ENCODE measurements around the gene IFRD1.
"Not testable (repeated sequence)": the region's sequence is repeated elsewhere in the genome, so short reads cannot be mapped to it uniquely, and the experiment has no call there.

IFRD1 gene

DNA sequence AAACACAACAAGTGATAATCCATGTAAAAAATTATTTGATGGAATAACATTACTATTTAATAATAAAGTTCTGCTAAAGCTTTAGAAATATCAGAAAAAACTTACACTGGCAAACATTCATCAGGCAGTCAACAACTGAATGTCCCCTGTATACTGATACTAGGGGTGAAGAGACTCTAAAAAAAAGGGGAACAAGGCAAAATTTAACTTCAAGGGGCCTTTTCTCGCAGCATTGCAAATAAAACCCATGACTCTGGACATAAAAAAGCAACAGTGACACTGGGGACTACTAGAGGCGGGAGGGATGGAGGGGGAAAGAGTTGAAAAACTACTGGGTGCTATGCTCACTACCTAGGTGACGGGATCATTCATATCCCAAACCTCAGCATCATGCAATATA lies 5.8 kb upstream of the IFRD1 start:
- DNase-seq, result no peak

DNA sequence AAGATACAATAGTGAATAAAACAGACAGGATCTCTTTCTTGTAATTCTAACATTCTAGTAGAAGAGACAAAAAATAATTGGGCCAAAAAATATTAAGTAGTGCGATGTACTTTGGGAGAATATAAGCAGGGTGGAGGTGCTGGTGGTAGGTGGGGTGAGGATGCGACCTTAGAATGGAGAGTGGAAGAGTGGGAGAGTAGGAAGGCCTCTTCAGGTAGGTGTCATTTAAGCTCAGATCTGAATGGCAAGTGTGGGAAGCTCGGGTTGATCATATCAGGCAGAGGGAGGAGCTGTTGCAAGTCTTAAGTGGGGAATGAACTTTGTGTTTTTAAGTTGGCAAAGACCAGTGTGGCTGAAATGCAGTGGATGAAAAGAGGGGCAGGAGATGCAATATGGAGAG lies 3.8 kb upstream of the IFRD1 start:
- no peak for DNase-seq

DNA sequence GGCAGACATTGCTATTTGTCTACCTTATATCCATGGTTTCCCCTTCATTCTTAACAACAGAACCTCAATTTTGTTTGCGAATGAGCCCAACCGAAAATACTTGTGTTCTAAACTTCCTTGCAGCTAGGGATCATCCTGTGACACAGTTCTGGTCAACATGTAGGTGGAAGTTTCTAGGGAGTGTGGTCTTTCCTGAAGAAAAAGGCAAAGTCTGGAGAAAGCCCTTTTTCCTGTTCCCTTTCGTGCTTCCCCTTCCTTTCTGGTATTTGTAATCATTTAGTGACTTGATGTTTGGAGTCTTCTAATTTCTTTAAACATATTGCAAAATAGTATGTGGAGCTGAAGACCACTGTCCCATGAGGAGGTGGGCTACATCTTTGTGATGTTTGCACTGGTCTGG lies 2.9 kb upstream of the IFRD1 start:
- DNase-seq, result no peak

DNA sequence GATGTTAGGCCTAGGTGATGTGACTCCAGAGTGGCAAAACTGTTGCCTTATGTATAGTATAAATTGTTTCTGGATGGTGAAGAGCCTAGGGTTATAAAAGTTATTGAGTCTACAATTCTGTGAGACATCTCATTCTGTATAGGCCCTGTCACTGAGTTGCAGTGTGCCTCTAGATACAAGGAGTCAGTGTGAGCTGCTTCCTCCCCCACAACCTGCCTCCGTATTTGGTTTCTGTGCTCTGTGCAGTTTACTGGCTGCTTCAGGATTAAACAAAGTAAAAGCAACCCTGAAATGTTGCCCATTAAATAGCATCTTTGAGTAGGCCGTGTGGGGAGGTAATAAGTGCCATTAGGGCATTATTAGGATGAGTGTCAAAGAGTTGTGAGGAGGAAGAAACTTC lies 1.9 kb upstream of the IFRD1 start:
- DNase-seq, result no peak

DNA sequence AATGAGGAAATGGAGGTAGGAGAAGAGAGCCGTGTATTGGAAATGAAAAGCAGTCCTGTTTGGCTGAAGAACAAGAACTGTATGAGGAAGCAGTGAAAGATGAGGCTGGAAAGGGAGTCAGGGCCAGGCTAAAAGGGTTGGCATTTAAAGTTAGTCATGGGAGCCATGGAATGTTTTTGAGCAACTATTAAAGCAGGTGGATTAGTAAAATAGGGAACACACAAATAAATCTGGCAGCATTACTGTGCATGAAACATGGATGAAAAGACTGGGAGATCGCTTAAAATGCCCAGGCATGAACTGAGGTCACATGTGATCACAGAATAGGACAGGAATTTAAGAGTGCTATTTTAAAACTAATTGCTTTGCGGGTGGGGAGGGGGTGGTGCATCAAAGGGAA lies 1.4 kb upstream of the IFRD1 start:
- no peak for DNase-seq

DNA sequence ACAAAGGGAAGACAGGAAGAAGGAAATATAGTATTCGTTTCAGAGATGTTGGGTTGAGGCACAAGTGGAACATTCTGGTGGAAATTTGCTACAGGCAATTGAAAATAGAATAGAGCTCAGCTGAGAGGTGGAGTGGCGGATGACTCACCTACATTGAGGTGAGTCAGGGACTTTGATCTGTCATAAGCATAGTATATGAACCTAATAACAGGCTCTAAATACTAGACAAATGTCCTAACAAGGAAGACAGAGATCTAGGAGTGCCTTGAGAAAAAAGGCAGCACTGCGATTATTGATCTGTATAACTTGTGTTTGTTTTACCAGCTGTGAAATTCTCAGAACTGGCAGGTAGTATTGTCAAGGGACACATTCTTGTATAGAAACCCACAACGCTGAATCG lies 907 bp upstream of the IFRD1 start:
- DNase-seq, result no peak

DNA sequence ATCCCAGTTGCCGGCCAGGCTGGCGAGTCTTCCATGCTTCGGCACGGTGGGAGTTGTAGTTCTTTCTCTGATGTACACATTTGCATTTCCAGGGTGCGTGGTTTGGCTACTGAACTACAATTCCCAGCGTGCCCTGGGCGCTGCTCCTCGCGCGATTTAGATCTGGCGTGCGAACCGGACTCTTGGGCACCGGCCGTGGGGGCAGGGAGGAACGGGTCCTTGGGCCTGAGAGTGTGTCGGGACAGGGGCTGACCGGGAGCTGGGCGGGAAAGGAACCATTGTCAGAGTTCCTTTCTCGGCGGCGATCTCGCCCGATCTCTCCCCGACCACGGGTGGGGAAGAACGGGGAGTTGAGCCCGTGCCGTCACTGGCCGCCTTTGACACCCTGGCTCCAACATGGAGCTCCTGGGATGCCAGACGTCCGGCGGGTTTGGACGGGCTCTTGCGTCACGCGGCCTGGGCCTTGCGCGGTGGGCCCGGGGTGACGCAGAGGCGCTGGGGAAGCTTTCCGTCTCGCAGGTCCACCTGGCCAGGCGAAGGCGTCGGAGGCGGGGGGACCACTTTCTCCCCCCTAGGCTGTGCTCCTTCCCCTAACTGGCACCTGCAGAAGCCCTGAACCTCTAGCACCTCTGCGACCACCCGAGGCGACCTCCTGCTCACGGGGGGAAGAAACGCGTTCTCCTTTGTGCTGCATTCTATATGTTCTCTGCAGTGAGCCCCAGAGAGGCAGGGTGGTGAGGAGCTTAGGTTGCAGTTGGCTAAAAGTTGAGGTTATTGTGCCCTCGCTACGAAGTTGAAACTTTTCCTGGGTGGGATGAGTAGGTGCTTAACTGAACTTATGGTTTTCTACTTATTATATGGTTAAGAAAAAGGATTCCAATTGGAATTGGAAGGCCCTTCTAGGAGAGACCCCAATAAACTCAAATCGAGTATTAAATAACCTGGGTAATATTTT lies 824 bp downstream of the IFRD1 start:
- DNase-seq, result peak; percentile 97

DNA sequence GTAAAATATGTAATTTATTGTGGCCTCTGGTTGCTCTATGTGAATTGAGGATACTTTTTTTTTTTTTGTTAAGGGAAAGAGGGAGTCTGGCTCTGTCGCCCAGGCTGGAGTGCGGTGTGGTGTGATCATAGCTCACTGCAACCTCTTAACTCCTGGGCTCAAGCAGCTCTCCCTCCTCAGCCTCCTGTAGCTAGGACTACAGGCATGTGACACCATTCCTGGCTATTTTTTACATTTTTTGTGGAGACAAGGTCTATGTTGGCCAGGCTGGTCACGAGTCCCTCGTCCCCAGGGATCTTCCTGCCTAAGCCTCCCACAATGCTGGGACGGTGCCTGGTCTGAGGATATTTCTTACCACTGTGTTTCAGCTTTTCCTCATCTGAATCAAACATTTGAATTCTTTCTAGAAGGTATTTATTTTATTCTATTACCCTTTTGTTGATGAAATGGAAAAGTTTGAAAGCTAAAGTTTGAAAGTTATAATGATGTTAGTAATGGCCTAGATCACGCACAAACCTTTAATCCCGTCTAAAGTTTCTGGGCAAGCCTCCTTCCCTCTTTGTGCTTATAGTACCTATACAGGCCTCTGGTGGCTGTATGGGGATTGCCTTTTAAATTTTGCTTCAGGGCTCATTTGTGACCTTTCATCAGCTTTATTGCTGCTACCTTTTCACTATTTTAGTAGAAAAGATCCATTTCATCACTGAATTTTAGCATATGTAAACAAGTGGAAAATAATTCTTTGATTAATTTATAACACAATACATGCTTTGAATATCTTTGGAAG lies 2.0 kb downstream of the IFRD1 start:
- DNase-seq, result peak; percentile 20

DNA sequence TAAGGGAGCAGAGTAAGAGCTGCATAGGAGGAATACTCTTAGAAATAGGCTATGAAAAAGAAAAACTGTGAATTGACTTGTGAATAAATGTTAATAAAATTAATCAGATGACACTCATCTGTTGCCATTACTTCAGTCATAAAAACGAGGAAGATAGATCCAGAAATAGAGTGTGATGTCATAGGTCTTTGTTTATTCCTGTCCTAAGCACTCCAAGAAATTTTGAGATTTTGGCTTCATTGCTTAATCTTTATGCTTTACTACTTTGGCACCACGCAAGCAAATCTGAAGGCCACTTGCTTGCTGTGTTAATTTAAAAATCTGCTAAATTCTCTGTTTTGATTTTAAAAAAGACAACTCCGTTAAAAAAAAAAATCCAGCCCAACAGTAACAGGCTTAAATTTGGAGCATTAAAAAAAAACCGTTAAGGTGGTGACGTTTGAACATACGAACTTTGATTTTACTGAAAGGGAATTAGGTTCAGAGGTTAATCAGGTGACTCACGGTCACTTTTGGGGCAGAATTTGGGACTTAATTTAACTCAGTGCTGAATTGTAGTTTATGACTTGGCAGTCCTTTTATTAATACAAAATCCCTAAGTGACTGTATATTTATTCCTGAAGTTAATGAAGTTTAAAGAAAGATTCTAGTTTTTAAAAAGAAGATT lies 3.4 kb downstream of the IFRD1 start:
- DNase-seq, result no peak

DNA sequence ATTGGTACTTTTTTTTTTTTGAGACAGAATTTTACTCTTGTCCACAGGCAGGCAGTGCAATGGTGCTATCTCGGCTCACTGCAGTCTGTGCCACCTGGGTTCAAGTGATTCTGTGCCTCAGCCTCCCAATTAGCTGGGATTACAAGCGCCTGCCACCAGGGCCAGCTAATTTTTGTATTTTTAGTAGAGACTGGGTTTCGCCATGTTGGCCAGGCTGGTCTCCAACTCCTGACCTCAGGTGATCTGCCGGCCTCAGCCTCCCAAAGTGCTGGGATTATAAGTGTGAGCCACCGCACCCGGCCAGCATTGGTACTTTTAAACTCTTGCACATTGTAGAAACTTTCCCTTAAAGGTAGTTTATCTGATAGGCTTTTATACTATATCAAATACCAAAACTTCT lies 3.9 kb downstream of the IFRD1 start:
- DNase-seq, result not testable (repeated sequence)

DNA sequence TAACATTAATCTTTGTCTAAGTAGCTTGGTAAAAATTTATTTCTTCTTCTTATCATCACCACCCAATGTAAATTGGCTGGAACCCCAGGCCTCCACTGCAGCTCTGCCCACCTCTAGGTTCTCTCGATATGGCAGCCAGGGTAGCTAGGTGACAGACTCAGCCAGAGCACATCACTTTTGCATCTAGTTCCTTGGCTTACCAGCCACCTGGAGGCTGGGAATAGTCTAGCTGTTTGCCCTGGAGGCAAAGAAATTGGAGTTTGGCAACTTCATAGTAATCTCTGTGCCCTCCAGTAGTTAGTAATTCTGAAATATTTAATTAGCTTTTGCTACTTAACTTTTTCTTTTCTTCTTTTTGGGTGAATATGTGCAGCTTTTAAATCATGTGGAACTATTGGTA lies 9.4 kb downstream of the IFRD1 start:
- no peak for DNase-seq

DNA sequence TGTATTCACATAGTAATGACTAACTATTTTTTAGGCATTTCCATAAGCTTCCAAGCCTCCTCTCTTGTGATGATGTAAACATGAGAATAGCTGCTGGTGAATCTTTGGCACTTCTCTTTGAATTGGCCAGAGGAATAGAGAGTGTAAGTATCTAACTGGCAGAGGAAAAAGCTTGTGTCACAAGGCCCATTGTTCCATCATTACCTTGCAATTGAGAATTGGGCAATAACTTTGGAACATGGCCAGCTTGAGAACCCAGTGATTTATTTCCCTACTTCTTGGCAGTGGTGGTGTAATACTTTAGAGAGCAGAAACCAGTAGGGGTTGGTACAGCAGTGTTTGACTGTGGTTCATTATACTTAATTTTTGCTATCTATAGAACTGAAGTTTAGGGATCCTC lies 12.0 kb downstream of the IFRD1 start:
- DNase-seq, result no peak

DNA sequence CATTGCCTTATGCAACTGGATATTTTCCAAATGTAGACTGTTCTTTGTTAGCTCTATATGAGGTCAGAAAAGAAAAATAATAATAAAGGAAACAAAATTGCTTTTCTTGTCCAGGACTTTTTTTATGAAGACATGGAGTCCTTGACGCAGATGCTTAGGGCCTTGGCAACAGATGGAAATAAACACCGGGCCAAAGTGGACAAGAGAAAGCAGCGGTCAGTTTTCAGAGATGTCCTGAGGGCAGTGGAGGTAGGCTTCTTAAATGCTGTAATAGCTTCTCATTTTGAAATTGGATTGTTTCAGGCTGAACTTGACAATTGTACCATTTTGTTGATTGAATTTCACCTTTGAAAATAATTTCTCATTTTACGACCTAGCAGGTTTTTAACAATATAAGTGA lies 17.6 kb downstream of the IFRD1 start:
- no peak for DNase-seq

DNA sequence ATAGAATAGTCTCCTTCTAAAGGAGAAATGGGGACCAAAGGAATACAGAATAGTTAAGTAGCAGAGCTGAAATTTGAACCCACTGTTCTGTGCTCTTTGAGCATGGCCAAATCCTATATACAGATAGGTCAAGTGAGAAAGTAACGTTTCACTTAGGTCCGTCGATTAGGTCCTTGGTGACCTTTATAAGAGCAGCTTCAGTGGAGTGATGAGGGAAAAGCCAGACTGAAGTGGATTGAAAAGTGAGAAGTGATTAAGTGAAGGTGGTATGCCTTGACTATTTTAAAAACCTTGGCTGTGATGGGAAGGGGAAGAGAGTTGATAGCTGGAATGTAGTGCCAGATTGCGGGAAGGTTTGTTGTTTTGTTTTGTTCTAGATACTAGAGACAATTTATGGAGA lies 19.9 kb downstream of the IFRD1 start:
- no peak for DNase-seq

DNA sequence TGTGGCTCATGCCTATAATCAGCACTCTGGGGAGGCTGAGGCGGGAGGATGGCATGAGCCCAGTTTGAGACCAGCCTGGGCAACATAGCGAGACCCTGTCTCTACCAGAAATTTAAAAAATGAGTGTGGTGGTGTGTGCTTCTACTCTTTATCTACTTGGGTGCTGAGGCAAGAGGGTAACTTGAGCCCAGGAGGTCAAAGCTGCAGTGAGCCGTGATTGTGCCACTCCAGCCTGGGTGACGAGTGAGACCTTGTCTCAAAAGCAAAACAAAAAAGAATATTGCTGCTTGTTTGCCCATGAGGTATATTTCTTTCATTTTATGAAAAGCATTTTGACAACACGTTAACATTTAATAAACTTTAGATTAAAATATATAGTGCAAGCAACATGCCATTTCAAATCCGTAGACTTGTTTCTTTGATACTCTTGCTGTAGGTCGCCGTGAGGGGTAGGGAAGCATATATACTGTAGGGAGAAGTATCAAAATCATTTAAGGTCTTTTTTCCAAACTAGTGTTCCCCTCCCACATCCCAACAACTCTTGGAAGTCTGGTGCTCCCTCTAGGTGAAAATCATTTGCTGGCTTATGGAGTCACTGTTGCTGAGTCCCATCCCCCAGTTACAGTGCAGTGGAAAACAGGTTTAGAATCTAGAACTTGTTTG lies 26.3 kb downstream of the IFRD1 start:
- no peak for DNase-seq

DNA sequence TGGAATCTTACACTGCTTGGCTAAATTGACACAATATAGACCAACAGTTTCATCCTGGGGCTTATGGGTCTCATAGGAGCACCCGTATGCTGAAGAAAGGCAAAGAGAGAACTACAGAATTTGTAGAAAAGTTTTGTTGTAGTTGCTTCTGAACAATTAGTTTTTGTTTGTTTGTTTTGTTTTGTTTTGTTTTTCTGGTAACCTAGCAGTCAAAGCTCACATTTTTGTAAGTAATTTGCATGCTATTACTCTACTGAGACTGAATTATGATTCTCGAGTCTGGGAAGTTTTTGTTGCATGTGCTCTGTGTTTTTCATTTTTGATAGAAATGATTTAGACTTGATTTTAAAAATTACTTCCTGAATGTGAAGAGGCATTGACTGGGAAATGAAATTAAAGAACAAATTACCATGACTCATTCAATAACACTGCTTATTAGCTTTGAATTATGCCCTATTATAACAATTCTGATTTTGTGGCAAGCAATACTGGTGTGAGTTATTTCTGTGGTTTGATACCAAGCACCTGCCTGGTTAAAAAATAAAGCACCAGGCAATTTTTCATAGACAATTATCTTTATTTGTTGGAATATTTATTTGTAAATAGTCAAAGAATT lies 31.0 kb downstream of the IFRD1 start:
- no peak for DNase-seq

DNA sequence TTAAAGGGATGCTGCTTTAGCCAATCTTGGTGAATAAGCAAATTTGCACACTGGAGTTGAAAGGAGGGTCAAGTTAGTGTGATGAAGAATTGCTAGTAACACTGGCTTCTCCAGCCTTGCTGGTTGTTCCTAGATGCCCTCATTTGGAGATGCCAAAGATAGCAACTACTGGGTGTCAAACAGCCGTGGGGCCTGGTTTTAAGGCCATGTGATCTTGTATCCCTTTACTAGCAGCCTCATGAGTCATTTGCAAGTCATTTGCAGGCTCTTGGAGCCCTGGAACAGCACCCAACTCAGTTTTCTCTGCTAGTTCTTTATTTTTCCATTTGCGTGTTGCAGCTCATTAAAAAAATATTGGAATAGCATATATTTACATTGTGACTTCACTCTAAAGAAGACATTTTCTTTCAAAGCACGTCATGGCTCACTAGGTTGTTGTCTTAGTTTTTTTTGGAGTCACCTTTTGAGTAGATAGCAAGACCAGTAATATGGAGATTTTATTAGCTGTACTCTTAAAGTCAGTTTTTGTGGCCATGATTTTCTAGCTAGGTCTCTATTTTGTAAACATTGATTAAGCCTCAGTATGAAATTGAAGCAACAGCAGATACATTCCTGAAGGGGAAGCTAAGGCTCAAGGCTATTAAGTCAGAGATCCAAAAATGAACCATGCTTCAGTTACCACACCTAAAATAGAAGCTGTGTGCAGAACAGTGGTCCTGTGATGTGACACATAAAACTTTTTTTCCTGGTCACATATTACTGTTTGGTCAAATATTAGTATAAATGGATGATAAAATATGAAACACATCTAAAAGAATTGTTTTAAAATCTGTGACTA lies 31.8 kb downstream of the IFRD1 start:
- peak; percentile 27 for DNase-seq

DNA sequence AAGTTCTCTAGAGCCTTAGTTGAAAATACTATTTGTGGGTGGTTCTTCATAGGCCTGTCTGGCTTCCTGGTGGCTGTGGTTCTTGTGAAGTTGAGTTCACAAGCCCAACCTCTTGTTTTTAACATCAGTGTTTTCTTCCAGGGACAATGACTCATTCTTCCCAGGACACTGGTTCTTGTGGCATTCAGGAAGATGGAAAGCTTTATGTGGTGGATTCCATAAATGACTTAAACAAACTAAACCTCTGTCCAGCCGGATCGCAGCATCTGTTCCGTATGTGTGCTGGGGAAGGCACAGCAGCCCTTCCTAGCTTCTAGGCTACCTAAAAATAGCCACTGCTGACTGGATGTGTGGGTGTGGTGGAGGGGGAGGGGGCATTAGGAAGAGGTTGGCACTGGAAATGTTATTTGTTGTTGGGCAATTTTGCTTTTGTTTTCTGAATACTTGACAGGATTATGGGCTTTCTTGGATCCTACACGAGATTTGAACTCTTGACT lies 34.5 kb downstream of the IFRD1 start:
- DNase-seq, result peak; percentile 37

DNA sequence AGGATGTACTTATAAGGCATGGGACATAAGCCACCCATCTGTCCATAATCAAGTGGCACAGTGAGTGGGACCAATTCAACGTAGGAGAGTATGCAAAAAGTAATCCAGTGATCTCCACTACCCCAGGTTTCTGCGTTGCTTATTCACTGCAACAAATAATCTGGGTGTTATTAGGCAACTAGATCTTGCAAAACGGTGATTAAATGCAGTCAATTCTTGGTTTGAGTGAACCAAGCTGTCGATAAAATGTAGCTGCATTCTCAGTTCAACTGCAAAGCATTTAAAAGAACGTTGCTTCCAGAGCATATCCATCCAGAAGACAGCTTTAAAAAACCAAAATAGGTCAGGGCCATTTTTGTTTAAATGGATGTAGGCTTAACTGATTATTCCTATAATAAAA lies 35.5 kb downstream of the IFRD1 start:
- DNase-seq, result no peak

DNA sequence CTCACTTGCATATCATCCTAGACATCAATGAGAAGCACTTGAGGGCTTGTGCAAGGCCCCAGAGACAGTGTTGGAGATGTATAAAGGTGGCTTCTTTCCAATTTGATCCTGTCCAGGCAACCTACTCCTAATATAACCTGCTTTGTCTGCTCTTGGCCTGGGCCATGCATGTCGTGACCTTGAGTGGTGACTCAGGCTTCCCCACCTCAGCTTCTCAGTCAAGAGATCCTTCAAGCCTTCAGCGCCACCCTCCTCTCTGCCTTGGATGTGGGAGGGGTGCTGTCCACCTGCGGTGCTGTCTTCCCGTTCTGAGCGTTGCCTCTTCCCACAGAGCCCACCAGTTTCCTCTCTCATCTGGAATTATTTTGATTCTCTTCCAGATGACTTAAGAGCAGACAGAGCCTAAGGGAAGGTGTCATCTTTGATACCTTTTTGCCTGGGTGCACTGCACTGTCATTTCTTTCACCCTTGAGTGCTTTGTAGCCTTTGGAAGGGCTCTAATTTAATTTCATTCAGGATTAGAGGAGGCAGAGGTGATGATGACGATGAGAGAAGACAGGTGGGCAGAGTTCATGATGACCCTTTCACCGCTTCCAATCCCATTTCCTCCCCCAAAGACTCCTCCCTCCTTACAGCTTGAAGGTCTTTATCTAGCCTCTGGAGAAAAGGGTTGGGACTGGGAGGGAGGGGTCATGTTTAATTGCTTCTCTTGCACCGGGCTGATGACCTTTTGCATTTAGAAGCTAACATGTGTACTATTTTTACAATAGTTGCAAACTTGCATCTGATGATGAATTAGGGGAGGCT lies 37.4 kb downstream of the IFRD1 start:
- no peak for DNase-seq

DNA sequence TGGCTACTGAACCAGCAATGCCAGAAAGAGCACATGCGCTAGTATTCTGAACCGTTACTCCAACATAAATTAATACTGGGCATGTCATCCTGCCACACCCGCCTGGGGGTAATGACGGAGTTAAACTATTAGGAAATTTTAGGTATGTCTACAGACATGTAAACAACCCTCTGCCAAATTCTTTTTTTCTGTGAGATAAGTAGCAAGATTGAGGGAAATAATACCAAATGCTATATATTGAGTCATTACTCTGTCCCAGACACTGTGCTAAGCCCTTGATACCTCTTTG lies 37.9 kb downstream of the IFRD1 start:
- no peak for DNase-seq

Data from right hindlimb (tissue), 1 donor.